Measurements from ENCODE around the gene ERC2.

ERC2 gene

DNA sequence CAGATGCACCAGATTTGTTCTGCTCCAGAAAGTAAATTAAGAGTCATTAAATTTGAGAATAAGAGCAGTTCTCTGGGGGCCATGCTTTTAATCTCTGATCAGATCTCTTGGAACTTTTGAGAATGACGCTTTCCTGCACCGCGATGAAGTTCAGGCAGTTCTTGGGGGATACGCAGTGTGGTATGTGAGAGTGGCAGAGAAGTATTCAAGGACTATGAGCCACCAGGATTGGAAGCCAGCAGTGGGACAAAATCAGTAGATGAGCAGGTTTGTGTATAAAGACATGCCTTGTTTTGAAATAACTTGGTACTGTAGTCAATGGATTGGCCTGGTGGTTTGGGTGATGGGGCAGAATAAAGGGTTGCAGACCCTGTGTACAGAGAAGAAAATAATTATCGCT, 483.6 kb downstream of the ERC2 start:
- no peak for DNase-seq (ENCODE audit: low read depth)

DNA sequence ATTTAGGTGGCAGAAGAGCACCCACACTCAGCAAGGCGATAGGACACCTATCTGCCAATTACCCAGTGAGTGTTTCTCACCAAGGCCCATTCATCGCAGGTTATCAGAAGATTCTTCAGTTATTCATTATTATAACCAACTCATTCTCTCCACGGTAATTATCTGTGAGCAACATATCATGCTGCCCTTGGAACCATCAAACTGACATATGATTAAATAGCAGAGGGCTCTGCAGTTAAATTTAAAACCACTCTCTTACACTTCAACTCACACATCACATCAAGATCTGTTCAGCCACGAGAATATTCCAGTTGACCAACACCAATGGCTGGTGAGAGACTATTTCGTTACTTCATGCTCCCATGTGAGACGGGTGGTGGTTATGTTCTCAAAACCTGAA, 489.3 kb downstream of the ERC2 start:
- DNase-seq (ENCODE audit: low read depth): no peak

DNA sequence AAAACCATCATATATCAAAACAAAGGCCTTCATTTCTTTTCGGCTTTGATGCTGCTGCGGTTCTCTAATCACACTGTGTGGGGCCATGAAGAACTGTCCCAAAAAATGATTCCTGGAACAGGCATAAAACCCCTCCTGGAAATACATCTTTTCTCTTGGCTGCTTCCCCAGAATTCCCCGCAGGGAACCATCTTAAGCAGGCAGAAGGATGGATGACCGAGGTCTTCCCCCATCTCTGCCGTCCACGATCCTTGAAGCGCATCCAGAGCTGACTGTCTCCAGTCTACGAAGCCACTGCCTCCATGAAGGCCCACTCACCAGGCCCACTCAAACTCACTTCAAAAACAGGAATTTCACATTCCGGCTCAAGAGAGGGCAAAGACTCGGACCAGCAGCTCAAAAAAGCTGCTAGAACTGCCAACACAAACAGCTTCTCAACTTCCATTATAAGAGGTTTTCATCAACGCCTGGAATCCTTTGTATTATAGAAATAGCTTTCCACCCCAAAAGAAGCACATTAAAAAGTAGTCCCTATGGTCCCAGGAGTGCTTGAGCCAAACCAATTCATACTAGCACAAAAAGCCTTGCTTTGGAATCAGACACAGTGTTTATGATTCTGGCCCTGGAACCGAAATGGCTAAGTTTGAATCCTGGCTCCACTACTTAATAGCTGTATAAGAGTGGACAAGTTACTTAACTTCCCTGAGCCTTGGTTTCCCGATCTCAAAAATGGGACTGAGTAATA, 493.7 kb downstream of the ERC2 start:
- DNase-seq (ENCODE audit: low read depth): no peak

DNA sequence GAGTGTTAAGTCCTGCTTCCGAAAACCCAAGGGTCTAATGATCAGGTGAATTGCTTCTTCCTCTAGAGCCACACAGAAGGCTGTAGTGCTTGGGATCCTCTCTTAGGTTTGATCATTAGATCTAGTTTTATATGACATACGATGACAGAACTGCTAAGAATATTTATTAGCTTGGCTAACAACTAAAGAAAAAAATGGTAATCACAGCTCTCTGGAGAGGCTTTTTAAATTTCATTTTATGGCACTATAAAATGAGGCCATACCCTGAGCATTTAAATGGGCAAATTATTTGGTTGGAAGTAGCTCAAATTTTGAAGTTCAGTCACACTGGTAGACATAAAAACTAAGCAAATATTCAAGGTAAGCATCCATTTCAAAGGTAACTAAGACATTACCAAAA, 498.6 kb downstream of the ERC2 start:
- no peak for DNase-seq (ENCODE audit: low read depth)

DNA sequence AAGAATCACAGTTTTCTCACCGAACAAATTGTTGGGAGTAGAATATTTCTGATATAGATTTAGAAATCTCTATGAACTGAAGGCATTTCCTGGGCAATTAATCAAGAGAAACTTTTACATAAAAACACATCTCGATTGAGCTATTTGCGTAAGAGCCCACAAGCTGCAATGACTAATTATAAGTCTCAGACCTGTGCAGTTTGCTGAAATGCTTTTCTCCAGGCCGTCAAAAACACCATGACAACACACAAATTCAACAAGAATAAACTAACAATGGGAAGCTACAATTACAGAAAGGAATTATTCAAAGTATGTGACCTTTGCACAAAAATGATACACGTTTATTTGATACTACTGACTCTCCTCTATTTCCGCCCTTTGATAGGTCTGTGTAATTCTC, 499.9 kb downstream of the ERC2 start:
- no peak for DNase-seq (ENCODE audit: low read depth)

DNA sequence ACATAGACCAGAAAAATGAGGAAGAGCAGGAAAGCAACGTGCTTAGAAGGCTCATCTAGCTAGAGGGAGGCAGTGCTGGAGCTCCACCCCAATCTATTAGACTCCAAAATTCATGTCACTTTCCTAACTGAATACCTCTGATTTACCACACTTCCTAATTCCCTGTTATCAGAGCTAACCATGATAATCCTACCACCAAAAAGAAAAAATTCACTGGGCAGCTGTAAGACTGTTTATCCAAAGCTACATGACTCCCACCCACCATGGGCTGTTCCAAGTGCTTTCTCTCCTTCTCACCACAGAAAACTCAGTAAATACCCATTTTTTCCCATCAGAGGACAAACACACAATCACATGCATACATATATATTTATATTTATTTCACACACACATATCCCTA, 501.7 kb downstream of the ERC2 start:
- no peak for DNase-seq (ENCODE audit: low read depth)

DNA sequence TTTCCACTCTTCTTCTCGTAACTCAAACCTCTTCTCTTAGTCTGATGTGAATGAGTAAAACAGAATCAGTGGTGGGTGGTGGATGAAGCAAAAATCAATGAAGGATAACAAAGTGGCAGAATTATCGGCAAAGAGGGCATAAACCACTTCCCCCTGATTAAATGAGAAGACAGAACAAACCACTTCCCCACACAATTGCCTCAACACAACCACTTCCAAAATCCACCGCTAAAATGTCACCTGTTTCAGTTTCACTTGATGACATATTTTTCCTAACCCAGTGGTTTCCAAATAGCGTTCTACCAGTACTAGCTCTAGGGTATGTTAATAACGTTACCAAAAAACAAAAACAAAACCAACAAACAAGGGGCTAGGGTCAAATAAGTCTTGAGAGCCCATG, 502.5 kb downstream of the ERC2 start:
- no peak for DNase-seq (ENCODE audit: low read depth)

DNA sequence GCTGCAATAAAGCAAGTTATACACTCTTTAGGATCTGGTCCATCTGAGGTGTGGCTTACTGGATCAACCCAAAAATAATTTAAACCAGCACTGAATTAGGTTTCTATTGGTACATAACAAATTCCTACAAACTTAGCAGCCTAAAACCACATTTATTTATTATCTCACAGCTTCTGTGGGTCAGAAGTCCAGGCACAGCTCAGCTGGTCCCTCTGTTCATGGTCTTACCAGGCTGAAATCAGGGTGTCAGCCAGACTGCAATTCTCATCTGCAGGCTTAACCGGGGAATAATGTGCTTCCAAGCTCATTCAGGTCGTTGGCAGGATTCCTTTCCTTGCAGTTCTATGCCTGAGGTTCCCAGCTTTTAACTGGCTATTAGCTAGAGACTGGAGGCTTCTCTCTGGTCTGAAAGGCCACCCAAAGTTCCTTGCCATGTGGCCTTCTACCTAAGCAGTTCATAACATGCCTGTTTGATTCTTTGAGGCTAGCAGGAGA, 503.7 kb downstream of the ERC2 start:
- no peak for DNase-seq (ENCODE audit: low read depth)

DNA sequence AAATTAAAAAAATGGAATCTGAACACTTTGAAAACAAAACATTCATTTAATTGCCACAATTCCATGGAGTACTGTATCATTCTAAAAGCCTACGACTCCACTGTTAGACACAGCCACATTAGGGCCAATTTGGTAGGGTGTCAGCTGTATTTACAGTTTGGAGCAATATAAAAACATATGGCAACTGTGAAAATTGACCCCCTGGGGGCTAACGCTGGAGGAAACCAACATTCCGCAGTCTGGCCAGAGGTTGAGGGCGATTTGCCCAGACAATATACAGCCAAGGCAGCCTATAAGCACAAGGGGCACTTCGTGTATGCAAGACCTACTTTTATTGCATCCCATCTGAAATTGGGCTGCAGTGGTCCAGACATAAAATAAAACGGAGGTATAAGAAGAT, 504.7 kb downstream of the ERC2 start:
- no peak for DNase-seq (ENCODE audit: low read depth)

DNA sequence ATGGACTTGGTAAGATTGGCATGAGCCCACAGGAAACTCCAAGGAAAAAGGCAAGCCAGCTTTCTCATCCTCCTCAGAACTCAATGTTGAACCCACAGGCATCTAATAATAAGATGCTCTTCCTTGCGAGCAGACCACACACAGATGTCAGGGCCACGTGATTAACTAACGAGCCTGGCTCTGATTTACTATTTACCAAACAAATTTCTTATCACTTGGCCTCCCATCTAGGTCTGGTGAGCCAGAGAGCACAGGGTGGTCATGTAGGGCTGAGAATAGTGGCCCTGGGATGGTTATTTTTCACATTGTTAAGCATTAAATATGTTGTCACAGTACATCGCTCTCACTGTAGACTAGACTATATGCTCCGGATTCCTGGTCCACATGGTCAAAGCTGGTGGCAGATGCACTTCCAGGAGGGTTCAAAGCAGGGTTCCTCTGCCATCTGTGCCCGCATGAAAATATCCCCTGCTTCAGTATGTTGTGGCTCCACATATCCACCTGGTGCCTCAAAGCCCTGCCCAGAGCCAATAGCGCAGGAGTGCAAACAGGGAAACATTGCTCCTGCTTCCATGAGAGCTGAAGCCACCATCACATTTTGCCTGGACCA, 508.7 kb downstream of the ERC2 start:
- no peak for DNase-seq (ENCODE audit: low read depth)

DNA sequence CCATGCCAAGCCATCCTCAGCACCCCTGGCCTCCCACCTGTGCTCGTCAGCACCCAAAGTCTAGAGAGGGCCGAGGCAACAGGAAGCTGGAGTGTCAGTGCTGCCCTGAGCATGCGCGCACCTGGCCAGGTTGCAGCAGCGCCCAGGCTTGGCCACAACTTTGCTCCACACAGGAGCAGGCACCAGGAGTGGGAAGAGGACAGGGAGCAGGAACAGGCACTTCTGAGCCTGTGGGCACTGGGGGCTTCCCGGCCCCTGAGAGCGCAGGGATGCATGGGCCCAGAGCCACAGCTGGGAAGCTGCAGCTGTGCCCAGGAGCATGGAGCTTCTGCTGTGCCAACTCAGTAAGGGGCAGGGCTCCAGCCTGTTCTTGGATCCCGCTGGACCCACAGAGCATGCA, 509.7 kb downstream of the ERC2 start:
- no peak for DNase-seq (ENCODE audit: low read depth)

DNA sequence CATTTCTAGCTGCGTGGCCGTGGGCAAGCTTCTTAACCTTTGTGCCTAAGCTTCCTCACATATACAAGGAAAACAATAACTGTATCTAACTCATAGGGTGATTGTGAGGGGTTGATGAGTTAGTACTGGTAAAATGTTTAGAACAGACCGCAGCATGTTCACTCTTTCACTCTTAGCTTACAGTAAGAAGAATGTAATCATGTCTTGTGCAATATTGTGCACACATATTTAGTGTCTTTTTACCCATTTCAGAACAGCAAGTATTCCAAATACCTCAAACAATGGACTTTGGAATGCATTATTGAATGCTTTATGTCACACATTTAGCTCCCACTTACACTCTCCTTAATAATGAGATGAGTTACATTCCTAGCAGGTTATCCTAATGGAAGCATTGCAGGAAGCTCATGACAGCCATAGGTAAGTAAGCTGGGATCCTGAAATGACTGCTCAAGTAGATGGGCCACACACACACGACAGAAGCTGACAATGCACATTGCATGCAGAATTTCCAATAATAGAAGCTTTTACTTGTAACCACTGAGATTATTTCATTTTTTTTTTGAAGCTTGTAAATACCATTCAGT, 512.3 kb downstream of the ERC2 start:
- no peak for DNase-seq (ENCODE audit: low read depth)

DNA sequence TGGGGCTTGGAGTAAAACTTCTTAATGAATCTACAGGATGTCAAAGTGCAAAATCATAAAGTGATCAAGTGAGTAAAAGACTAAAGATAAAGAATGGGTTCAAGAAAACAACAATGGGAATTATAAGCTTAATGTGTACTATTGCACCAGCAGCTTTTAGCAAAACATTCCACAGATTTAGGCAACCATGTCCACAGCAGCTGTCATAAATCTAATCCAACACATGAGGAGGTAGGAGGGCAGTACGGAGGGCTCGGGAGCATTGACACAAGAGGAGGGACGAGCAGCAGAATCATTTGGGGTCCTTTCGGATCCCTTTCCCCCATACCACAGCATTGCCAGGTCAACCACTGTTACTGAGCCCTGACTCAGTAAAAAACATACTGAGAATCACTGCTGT, 516.9 kb downstream of the ERC2 start:
- DNase-seq (ENCODE audit: low read depth): no peak

DNA sequence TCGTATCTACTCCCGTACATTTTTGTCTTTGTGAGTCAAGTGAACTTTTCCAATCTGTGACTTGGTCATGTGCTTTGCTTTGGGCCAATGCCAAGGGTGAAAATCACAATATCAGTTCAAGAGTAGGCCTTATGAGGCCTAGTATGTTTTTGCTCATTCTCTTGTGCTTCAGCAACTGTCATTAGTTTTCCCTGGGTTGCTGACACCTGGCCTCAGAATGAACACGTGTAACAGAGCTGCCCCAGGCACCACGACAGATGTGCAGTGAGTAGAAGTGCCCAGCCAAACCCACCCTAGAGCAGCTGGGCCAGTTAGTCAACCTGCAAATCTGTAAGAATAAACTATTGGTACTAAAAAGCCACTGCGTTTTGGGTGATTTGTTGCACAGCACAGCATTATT, 520.9 kb downstream of the ERC2 start:
- DNase-seq (ENCODE audit: low read depth): no peak

DNA sequence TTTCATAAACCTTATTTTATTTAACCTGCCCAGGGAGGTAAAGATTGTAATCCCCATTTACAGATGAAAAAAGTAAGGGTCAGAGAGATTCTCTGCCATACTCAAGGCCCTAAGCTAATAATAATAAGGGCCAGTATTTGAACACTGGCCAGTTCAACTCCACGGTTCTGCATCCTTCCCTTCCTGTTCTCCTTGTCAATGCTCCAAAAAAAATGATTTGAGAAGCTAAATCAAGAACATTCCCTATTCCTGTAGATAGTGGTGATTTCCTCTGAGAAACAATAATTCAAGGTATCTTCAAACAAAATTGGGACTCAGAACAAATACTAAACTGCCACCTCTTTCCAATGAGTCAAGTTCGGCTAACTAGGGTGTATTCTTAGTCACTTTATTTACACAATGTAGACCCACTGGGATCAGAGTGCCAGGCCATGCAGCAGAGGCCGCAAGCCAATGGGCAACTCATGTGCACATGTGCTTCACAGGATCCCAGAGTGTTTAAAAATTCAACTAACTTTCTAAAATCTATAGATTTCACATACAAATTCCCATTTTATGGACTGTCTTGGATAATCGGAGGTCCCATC, 521.6 kb downstream of the ERC2 start:
- no peak for DNase-seq (ENCODE audit: low read depth)

DNA sequence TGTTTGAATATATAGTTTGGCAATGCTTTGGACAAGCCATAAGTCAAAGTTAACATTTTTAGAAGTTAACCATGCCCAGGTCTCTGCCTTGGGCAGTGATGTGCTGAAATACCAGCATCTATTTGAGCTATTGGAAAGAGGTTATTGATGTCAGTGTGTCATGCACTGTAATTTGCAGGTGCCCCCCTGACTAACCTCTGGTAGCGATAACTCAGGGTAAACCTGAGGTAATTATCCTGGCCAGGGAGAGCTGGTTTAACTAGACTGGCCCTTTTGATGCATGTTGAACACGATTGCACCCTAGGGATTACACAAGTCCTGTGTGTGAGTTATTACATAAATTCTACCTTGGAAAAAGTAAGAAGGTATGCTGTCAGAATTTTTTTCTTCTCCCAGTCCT, 525.4 kb downstream of the ERC2 start:
- DNase-seq (ENCODE audit: low read depth): no peak

DNA sequence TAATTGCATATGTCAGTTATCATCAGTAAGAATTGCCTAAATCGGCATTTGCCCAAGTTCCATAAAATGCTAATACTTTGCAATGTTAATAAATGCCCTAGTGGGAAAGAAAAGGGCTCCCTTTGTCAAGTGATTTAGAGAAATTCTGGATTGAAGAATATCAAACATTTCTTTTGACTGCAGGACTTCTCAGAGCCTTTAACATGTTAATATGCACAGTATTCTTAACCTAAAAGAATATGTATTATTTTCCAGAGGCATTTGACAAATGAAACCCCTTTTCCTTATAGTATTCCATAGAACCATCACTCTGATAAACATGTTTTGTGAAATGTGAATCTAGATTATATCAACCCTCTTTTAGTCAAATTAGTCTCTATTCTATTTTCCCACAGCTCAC, 529.0 kb downstream of the ERC2 start:
- no peak for DNase-seq (ENCODE audit: low read depth)

DNA sequence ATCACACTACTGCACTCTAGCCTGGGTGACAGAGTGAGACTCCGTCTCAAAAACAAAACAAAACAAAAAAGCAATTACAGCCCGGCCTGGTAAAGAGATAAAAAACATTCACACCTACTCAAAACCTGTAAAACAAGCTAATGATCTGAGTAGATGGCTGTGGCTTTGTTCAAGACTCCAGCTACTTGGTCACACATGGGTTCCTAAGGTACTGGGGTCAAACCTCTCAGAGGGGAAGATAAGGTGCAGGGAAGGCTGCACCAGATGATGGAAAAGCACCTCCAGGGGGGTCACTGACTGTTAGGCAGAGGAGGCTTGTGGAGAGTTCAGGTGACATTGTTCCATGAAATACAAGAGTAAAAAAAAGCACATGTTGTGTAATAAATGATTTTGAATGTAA, 531.0 kb downstream of the ERC2 start:
- DNase-seq (ENCODE audit: low read depth): no peak

DNA sequence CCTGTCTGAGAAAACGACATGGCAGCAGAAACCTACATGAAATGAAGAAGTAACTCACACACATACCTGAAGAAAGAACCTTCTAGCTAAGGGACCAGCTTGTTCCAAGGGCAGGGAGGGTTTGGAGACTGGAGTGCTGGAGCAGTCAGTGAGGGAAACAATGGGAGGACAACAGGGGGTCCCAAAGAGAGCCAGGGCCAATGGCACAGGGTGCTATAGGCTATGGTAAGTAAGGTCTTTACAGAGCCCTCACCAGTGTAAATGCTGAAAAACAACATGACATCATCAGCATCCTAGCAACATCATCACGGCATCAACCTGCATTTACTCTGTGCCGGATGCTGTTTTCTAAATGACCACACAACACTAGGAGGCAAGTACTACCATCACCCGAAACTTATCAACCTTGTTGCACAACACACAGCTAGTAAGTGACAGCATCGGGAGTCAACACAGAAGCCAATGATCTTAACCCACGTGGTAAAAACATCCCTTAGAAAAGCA, 531.7 kb downstream of the ERC2 start:
- DNase-seq (ENCODE audit: low read depth): no peak

DNA sequence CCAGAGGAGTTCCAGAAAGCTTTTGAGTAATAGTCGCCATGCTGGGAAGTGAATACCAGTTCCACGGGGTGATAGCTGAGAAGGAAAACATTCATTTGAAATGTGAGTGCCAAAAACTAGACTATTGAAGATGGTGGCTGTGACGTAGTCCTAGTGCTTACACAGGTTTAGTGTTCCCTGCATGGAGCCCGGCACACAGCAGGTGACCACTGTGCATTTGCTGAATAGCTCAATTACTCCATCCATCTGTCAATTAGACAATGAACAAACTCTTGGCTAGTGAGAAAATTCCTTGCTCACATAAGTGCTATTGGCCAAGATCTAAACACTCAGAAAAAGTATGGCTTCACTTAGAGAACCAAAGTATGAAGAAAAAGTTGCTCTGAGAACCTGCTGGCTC, 533.0 kb downstream of the ERC2 start:
- DNase-seq (ENCODE audit: low read depth): no peak

DNA sequence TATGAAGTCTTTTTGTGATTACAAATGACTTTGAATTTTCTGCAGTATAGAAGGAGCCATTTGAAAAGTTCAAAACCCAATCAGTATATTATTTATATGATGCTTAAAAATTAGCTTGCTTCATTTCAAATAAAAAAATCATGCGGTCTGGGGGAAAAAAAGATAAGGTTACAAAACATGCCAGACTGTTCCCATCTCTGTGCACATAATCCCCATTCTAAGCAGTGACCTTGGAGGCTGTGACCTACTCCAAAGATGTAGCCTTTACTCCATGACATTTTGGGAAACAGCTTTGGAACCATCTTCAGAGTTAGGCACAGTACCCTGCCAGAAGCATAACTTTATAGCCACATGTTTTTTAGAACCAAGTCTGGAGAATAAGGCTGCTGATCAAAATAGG, 533.5 kb downstream of the ERC2 start:
- DNase-seq (ENCODE audit: low read depth): no peak

DNA sequence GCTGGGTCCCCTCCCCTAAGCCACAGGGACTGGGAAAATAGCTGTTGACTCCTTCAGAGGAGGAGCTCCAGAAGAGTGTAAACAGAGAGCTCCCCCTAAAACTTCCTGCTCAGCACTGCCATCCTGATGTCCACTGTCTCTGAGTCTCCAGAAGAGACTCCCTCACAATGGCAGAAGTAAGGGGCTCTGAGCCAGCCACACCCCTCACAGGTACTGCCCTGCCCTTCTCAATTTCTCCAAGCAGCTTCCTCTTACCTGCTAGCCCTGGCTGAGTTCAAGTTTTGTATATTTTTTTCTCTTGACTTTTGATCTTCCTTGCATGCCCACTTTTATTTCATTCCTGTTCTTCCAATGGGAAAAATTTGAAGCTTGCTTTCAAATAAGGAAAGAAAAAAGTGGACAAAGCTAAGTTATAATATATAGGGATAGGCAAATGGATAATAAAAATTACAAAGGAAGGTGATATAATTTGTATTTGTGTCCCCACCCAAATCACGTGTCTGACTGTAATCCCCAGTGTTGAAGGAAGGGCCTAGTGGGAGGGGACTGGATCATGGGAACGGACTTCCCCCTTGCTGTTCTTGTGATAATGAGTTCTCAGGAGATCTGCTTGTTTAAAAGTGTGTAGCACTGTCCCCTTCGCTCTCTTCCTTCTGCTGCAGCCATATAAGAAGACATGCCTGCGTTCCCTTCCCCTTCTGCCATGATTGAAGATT, 539.0 kb downstream of the ERC2 start:
- DNase-seq (ENCODE audit: low read depth): no peak

All from GM04503 (cell line).